ENCODE measurements around the gene GALNTL6. TPM values are rescaled to one million over a fixed set of nuclear protein-coding genes. Genes with fewer than 3 reads are reported as not detected.

GALNTL6 gene
- total RNA-seq, 1 experiment from 2014 or later, result not detected

DNA sequence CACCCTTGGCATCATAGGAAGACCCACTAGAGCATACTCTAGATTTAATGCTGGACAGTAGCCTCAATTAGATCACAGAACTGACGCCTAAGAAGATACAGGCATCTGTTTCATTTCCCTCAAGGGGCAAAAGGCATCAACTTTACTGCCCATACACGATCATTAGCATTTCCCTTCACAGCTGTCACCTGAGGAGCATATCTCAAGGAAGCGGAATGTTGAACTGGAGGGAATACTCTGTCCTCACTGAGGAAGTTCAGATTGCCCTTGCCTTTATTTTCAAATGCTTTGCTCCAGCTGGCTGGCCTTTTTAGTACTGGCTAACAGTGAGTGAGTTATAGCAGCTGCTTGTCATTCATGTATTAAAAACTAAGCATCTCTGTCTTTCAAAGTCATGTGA lies 847.0 kb downstream of the GALNTL6 start:
- Histone ChIP-seq H3K27me3 (ENCODE audit: insufficient read depth, low read length) (no peaks in the 10 kb centered on the region), H3K4me1 (ENCODE audit: control insufficient read depth in 1 of 2, insufficient read depth in 2 of 2, low read length in 2 of 2) (no peaks in the 10 kb centered on the region), H2AFZ (ENCODE audit: low read depth, low read length, poor library complexity, severe bottlenecking) (no peak overlapping the region), H3K4me2 (ENCODE audit: low read length) (no peak overlapping the region), H3K4me3 (replicated peaks in 1 of 2; ENCODE audit: low read depth in 1 of 2, low read length in 2 of 2) (no peak overlapping the region), H3K9me2 (ENCODE audit: insufficient read depth) (no peaks in the 10 kb centered on the region), H3K27ac (ENCODE audit: low read depth, low read length) (no peak overlapping the region), H3K9me3 (ENCODE audit: control insufficient read depth in 1 of 2, insufficient read depth in 1 of 2, low read depth in 1 of 2, low read length in 2 of 2) (no peaks in the 10 kb centered on the region), H3K36me3 (ENCODE audit: control insufficient read depth in 1 of 2, insufficient read depth in 2 of 2, low read length in 2 of 2) (no peaks in the 10 kb centered on the region), H3K9ac (ENCODE audit: low read length) (no peak overlapping the region), H3K79me2 (ENCODE audit: insufficient read depth, low read length) (no peaks in the 10 kb centered on the region), H4K20me1 (ENCODE audit: insufficient read depth) (no peaks in the 10 kb centered on the region)
- ATAC-seq, result no peak
- no TSS peak for BruUV-seq (replicated peaks)
- ChIA-PET RAD21 (ENCODE audit: low non-redundant PET in 1 of 2, low total read pairs in 2 of 2, uncharacterized antibody in 2 of 2, unreplicated experiment in 2 of 2) (no interaction called here), POLR2A (no interaction called here), CTCF (no interaction called here)
- intact Hi-C loops (cut with micrococcal nuclease), result no loop called here
- no peak for DNase-seq (ENCODE audit: low read depth, low spot score)
- TF ChIP-seq, protein P1, sequence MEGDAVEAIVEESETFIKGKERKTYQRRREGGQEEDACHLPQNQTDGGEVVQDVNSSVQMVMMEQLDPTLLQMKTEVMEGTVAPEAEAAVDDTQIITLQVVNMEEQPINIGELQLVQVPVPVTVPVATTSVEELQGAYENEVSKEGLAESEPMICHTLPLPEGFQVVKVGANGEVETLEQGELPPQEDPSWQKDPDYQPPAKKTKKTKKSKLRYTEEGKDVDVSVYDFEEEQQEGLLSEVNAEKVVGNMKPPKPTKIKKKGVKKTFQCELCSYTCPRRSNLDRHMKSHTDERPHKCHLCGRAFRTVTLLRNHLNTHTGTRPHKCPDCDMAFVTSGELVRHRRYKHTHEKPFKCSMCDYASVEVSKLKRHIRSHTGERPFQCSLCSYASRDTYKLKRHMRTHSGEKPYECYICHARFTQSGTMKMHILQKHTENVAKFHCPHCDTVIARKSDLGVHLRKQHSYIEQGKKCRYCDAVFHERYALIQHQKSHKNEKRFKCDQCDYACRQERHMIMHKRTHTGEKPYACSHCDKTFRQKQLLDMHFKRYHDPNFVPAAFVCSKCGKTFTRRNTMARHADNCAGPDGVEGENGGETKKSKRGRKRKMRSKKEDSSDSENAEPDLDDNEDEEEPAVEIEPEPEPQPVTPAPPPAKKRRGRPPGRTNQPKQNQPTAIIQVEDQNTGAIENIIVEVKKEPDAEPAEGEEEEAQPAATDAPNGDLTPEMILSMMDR (IDR thresholded peaks at IDR 0.05 in 2 of 3, conservative IDR thresholded peaks at IDR 0.05 in 1 of 3; ENCODE audit: borderline replicate concordance in 1 of 3, insufficient read depth in 1 of 3, low read depth in 2 of 3, low read length in 2 of 3), result no peak
- no peak for TF ChIP-seq EZH2phosphoT487 (IDR thresholded peaks at IDR 0.05; ENCODE audit: borderline replicate concordance)
- no peak for TF ChIP-seq EZH2 (IDR thresholded peaks at IDR 0.05)
- TF ChIP-seq ELF1 (IDR thresholded peaks at IDR 0.05; ENCODE audit: borderline replicate concordance, low read depth), result no peak
- no peak for TF ChIP-seq FOSL1 (IDR thresholded peaks at IDR 0.05; ENCODE audit: low read depth)
- no peak for TF ChIP-seq RAD21 (IDR thresholded peaks at IDR 0.05; ENCODE audit: low read depth)
- no peak for TF ChIP-seq JUND (IDR thresholded peaks at IDR 0.05)
- no peak for TF ChIP-seq SRF (IDR thresholded peaks at IDR 0.05; ENCODE audit: low read depth)
- no peak for TF ChIP-seq CEBPB (IDR thresholded peaks at IDR 0.05; ENCODE audit: low read depth)
- TF ChIP-seq ZFX (IDR thresholded peaks at IDR 0.05), result no peak
- TF ChIP-seq CBX3 (IDR thresholded peaks at IDR 0.05; ENCODE audit: low read depth), result no peak
- no peak for TF ChIP-seq EGR1 (IDR thresholded peaks at IDR 0.05; ENCODE audit: low read depth)
- TF ChIP-seq, protein P2, sequence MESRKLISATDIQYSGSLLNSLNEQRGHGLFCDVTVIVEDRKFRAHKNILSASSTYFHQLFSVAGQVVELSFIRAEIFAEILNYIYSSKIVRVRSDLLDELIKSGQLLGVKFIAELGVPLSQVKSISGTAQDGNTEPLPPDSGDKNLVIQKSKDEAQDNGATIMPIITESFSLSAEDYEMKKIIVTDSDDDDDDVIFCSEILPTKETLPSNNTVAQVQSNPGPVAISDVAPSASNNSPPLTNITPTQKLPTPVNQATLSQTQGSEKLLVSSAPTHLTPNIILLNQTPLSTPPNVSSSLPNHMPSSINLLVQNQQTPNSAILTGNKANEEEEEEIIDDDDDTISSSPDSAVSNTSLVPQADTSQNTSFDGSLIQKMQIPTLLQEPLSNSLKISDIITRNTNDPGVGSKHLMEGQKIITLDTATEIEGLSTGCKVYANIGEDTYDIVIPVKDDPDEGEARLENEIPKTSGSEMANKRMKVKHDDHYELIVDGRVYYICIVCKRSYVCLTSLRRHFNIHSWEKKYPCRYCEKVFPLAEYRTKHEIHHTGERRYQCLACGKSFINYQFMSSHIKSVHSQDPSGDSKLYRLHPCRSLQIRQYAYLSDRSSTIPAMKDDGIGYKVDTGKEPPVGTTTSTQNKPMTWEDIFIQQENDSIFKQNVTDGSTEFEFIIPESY (IDR thresholded peaks at IDR 0.05; ENCODE audit: extremely low read depth, insufficient replicate concordance, low read length), result no peak
- TF ChIP-seq, protein P3, sequence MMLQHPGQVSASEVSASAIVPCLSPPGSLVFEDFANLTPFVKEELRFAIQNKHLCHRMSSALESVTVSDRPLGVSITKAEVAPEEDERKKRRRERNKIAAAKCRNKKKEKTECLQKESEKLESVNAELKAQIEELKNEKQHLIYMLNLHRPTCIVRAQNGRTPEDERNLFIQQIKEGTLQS (IDR thresholded peaks at IDR 0.05), result no peak
- TF ChIP-seq YY1 (IDR thresholded peaks at IDR 0.05; ENCODE audit: extremely low read depth, insufficient replicate concordance, low read depth, low read length), result no peak
- TF ChIP-seq SP1 (IDR thresholded peaks at IDR 0.05; ENCODE audit: low read depth), result no peak
- TF ChIP-seq SIN3A (IDR thresholded peaks at IDR 0.05; ENCODE audit: low read depth), result no peak
- TF ChIP-seq, protein P4, sequence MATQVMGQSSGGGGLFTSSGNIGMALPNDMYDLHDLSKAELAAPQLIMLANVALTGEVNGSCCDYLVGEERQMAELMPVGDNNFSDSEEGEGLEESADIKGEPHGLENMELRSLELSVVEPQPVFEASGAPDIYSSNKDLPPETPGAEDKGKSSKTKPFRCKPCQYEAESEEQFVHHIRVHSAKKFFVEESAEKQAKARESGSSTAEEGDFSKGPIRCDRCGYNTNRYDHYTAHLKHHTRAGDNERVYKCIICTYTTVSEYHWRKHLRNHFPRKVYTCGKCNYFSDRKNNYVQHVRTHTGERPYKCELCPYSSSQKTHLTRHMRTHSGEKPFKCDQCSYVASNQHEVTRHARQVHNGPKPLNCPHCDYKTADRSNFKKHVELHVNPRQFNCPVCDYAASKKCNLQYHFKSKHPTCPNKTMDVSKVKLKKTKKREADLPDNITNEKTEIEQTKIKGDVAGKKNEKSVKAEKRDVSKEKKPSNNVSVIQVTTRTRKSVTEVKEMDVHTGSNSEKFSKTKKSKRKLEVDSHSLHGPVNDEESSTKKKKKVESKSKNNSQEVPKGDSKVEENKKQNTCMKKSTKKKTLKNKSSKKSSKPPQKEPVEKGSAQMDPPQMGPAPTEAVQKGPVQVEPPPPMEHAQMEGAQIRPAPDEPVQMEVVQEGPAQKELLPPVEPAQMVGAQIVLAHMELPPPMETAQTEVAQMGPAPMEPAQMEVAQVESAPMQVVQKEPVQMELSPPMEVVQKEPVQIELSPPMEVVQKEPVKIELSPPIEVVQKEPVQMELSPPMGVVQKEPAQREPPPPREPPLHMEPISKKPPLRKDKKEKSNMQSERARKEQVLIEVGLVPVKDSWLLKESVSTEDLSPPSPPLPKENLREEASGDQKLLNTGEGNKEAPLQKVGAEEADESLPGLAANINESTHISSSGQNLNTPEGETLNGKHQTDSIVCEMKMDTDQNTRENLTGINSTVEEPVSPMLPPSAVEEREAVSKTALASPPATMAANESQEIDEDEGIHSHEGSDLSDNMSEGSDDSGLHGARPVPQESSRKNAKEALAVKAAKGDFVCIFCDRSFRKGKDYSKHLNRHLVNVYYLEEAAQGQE (IDR thresholded peaks at IDR 0.05; ENCODE audit: low read depth), result no peak
